CD14-positive monocyte (primary cell): Measurements from ENCODE around the gene DYNC2H1. TPM values are rescaled to one million over a fixed set of nuclear protein-coding genes. Genes with fewer than 3 reads are reported as not detected.

Experiments used
- DNase-seq, 3 donors: peaks; one replicate each; pipeline ENCODE4 v3.0.0-alpha.2; 2011 to 2022
- H2AFZ ChIP-seq: 2 replicates; pipeline ENCODE4 v1.6.0; 2012; ENCODE audit warnings: mild to moderate bottlenecking, low read depth, low read length, inconsistent platforms; ENCODE audit not compliant: insufficient read depth, poor library complexity, severe bottlenecking
- H3K27ac ChIP-seq, 2 donors: 1 replicate in 1 of 2; 2 replicates in 1 of 2; pipeline ENCODE4 v1.5.1; 2012 to 2013; ENCODE audit warnings: low read length in 2 of 2, control low read depth in 1 of 2, inconsistent platforms in 1 of 2, low read depth in 1 of 2, mild to moderate bottlenecking in 1 of 2
- H3K27me3 ChIP-seq, 2 donors: one replicate each; pipeline versions ENCODE4 v1.6.0 to v1.6.1; 2011 to 2013; ENCODE audit warnings: low read length in 2 of 2; ENCODE audit not compliant: control insufficient read depth in 2 of 2, insufficient read depth in 2 of 2
- H3K36me3 ChIP-seq, 2 donors: replicated peaks in 1 of 2; 1 replicate in 1 of 2; 2 replicates in 1 of 2; pipeline versions ENCODE4 v1.5.1 to v1.6.1; 2012 to 2013; ENCODE audit warnings: low read length in 2 of 2, control low read depth in 1 of 2, inconsistent platforms in 1 of 2, mild to moderate bottlenecking in 1 of 2; ENCODE audit not compliant: insufficient read depth in 2 of 2, control insufficient read depth in 1 of 2
- H3K4me1 ChIP-seq, 2 donors: 1 replicate in 1 of 2; 2 replicates in 1 of 2; pipeline versions ENCODE4 v1.5.1 to v1.6.1; 2012 to 2013; ENCODE audit warnings: low read length in 2 of 2, control low read depth in 1 of 2, inconsistent platforms in 1 of 2, mild to moderate bottlenecking in 1 of 2, moderate library complexity in 1 of 2; ENCODE audit not compliant: insufficient read depth in 2 of 2, control insufficient read depth in 1 of 2
- H3K4me2 ChIP-seq: replicated peaks from 2 replicates; pipeline ENCODE3; 2012; ENCODE audit warnings: low read length, moderate library complexity, mild to moderate bottlenecking; ENCODE audit not compliant: poor library complexity, severe bottlenecking; ENCODE audit errors: extremely low read depth
- H3K4me3 ChIP-seq, 3 experiments: fragments of 200-600 bp in 1 of 3; sonication (generic) in 1 of 3; replicated peaks in 1 of 3; 1 replicate in 2 of 3; 2 replicates in 1 of 3; pipeline ENCODE4 v1.5.1; 2011 to 2013; ENCODE audit warnings: low read length in 3 of 3, mild to moderate bottlenecking in 3 of 3, control low read depth in 2 of 3, low read depth in 2 of 3, inconsistent platforms in 1 of 3, moderate library complexity in 1 of 3
- H3K79me2 ChIP-seq: 2 replicates; pipeline ENCODE4 v1.6.0; 2012; ENCODE audit warnings: mild to moderate bottlenecking, control low read depth, inconsistent platforms, low read length, moderate library complexity; ENCODE audit not compliant: insufficient read depth
- H3K9ac ChIP-seq: 2 replicates; pipeline ENCODE4 v1.6.0; 2017; ENCODE audit warnings: low read length, mild to moderate bottlenecking; ENCODE audit not compliant: insufficient read depth, poor library complexity, severe bottlenecking
- H3K9me3 ChIP-seq, 2 donors: replicated peaks in 1 of 2; 1 replicate in 1 of 2; 2 replicates in 1 of 2; pipeline versions ENCODE4 v1.5.1 to v1.6.1; 2012 to 2013; ENCODE audit warnings: low read length in 2 of 2, control low read depth in 1 of 2; ENCODE audit not compliant: control insufficient read depth in 1 of 2, insufficient read depth in 1 of 2
- H4K20me1 ChIP-seq: 2 replicates; pipeline ENCODE4 v1.6.0; 2012; ENCODE audit warnings: mild to moderate bottlenecking, low read length, control low read depth, moderate library complexity; ENCODE audit not compliant: insufficient read depth
- H3K27ac Mint-ChIP-seq, 7 donors: one replicate each; pipeline ENCODE4 v1.8.0; 2020; ENCODE audit warnings: mild to moderate bottlenecking in 7 of 7, mixed read lengths in 7 of 7, moderate library complexity in 6 of 7, inconsistent platforms in 2 of 7
- H3K27me3 Mint-ChIP-seq, 3 donors: one replicate each; pipeline ENCODE4 v1.8.0; 2021 to 2022; ENCODE audit warnings: low read depth in 3 of 3, mild to moderate bottlenecking in 3 of 3, mixed read lengths in 3 of 3, moderate library complexity in 3 of 3, inconsistent platforms in 1 of 3
- H3K36me3 Mint-ChIP-seq, 2 donors: one replicate each; pipeline ENCODE4 v1.8.0; 2020; ENCODE audit warnings: mixed read lengths in 2 of 2, inconsistent platforms in 1 of 2, mild to moderate bottlenecking in 1 of 2
- H3K4me1 Mint-ChIP-seq: one replicate; pipeline ENCODE4 v1.8.0; 2020; ENCODE audit warnings: mild to moderate bottlenecking, mixed read lengths
- H3K4me3 Mint-ChIP-seq, 2 donors: one replicate each; pipeline ENCODE4 v1.8.0; 2020; ENCODE audit warnings: mild to moderate bottlenecking in 2 of 2, mixed read lengths in 2 of 2, moderate library complexity in 1 of 2
- H3K9me3 Mint-ChIP-seq, 7 donors: one replicate each; pipeline ENCODE4 v1.8.0; 2020 to 2022; ENCODE audit warnings: mixed read lengths in 7 of 7, mild to moderate bottlenecking in 6 of 7, moderate library complexity in 6 of 7, inconsistent platforms in 2 of 7
- WGBS: methylation state at CpG from one replicate; pipeline ENCODE4 v1.1.5; 2013; ENCODE audit warnings: missing lambda C conversion rate; ENCODE audit not compliant: insufficient coverage; 5-methylcytosine and 5-hydroxymethylcytosine counted together
- intact Hi-C, 2 donors: fragments of 100-400 bp; cut with micrococcal nuclease; formaldehyde crosslinking; loops; one replicate each; pipeline versions ENCODE4 v1.15.0 to v1.15.1; 2023
- polyA plus RNA-seq, 3 donors: library from polyadenylated mRNA; depleted of rRNA in 1 of 3; unstranded in 2 of 3; stranded (reverse) in 1 of 3; fragments of 300-500 nt in 2 of 3; fragments of >200 nt in 1 of 3; fragmentation: Illumina TruSeq in 2 of 3; gene quantifications; 1 replicate in 2 of 3; 2 replicates in 1 of 3; pipeline ENCODE4 v1.2.3, GENCODE V29; 2012 to 2021
- TF ChIP-seq, protein P1 (sequence below): fragments of 200-600 bp; IDR thresholded peaks from one replicate; pipeline ENCODE4 v1.8.0; 2022; ENCODE audit warnings: antibody characterized with exemption, mild to moderate bottlenecking

Gene DYNC2H1
- polyA plus RNA-seq, 3 donors = 0.10 to 1.5 (median 0.36) TPM

DNA sequence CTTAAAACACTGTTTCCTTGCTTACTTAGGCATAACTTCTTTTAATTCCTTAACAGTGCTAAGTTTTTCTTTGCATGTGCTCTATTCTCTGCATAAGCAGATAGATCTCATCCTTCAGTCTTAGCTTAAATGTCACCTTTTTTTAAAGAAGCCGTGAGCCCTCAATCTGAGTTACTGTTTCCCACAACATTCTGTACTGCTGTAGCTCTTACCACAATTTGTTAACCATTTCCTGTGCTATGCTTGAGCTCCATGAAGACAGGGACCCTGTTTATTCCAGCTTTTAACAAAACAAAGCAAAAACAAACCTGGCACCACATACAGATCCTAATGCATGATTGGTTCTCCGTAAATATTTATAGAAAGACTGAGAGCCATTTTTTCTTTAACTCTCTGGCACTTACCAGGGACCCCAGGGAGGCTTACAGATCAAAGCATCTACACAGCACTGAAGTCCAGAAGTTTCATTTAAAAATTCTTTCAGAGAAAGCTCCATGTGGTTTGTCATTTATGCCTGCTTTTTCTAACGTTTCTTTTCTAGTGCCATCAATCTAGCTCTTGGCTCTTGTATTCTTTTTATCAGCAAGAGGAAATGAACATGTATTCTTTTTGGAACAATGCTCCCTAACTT is 74.9 kb downstream of the DYNC2H1 start:
- no peaks in the 10 kb centered on the region for H3K27me3 Mint-ChIP-seq
- no peaks in the 10 kb centered on the region for H3K36me3 Mint-ChIP-seq
- H3K4me1 Mint-ChIP-seq = no peaks in the 10 kb centered on the region
- no peaks in the 10 kb centered on the region for H3K9me3 Mint-ChIP-seq
- Histone ChIP-seq H3K4me3 (no peak overlapping the region), H2AFZ (no peak overlapping the region), H3K9ac (no peak overlapping the region), H3K9me3 (no peaks in the 10 kb centered on the region), H3K27me3 (no peaks in the 10 kb centered on the region), H3K4me1 (no peaks in the 10 kb centered on the region), H4K20me1 (no peaks in the 10 kb centered on the region), H3K4me2 (no peak overlapping the region), H3K27ac (no peak overlapping the region), H3K79me2 (no peaks in the 10 kb centered on the region), H3K36me3 (no peaks in the 10 kb centered on the region)
- no peak overlapping the region for H3K4me3 Mint-ChIP-seq
- DNase-seq = no peak
- H3K27ac Mint-ChIP-seq = no peak overlapping the region
- TF ChIP-seq, protein P1, sequence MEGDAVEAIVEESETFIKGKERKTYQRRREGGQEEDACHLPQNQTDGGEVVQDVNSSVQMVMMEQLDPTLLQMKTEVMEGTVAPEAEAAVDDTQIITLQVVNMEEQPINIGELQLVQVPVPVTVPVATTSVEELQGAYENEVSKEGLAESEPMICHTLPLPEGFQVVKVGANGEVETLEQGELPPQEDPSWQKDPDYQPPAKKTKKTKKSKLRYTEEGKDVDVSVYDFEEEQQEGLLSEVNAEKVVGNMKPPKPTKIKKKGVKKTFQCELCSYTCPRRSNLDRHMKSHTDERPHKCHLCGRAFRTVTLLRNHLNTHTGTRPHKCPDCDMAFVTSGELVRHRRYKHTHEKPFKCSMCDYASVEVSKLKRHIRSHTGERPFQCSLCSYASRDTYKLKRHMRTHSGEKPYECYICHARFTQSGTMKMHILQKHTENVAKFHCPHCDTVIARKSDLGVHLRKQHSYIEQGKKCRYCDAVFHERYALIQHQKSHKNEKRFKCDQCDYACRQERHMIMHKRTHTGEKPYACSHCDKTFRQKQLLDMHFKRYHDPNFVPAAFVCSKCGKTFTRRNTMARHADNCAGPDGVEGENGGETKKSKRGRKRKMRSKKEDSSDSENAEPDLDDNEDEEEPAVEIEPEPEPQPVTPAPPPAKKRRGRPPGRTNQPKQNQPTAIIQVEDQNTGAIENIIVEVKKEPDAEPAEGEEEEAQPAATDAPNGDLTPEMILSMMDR = no peak
- 64% methylated on average over 1 of the region's 3 CpGs for WGBS
- intact Hi-C loops = no loop called here

DNA sequence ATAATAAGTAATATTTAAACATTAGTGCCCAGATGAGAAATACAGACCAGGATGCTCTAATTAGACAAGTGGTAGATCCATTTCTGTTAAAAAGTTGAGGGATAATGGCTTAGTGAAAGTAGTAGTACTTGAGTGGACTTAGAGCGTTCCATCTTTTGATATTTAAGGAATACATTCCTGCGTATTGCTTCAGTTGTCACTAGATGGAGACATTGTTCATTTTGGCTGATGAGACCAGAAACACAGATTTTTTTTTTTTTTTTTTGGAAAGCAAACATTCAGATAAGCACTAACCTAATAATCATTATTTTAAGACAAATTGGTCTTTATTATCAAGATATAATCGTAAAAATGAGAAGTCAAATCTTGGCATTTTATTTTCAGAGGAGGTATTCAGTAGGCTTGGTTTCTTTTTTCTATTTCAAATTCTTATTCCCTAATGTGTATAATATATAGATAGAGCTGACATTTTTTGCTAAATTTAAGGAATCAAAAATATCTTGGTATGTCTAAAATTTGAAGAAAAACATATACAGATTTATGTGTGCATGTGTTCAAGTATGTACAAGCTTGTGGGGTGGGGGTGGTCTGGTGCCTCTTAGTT is 92.9 kb downstream of the DYNC2H1 start:
- no peaks in the 10 kb centered on the region for H3K27me3 Mint-ChIP-seq
- no peaks in the 10 kb centered on the region for H4K20me1 ChIP-seq
- no peaks in the 10 kb centered on the region for H3K79me2 ChIP-seq
- no peak overlapping the region for H3K4me3 Mint-ChIP-seq
- no CpG with 5 or more reads among the region's 3 CpGs for WGBS
- no peaks in the 10 kb centered on the region for H3K9me3 Mint-ChIP-seq
- H2AFZ ChIP-seq = no peak overlapping the region
- no peaks in the 10 kb centered on the region for H3K27me3 ChIP-seq
- no peak for DNase-seq
- no peak overlapping the region for H3K9ac ChIP-seq
- no peaks in the 10 kb centered on the region for H3K4me1 ChIP-seq
- no peaks in the 10 kb centered on the region for H3K9me3 ChIP-seq
- no peaks in the 10 kb centered on the region for H3K4me1 Mint-ChIP-seq
- TF ChIP-seq, protein P1 = no peak
- intact Hi-C loops = no loop called here
- H3K4me3 ChIP-seq = no peak overlapping the region
- no peak overlapping the region for H3K4me2 ChIP-seq
- H3K27ac ChIP-seq = no peak overlapping the region
- H3K36me3 ChIP-seq = no peaks in the 10 kb centered on the region
- no peaks in the 10 kb centered on the region for H3K36me3 Mint-ChIP-seq
- no peak overlapping the region for H3K27ac Mint-ChIP-seq
